Esophagus squamous epithelium (tissue), 4 donors: ENCODE results near the gene PHLDA1.

Experiments used
- CTCF ChIP-seq, 6 experiments: fragments of 450-650 bp in 4 of 6; fragments of 200-600 bp in 2 of 6; sonication (generic) in 2 of 6; IDR thresholded peaks; one replicate each; pipeline ENCODE4 v1.5.1; 2016 to 2019; ENCODE audit warnings: antibody characterized with exemption in 6 of 6, mild to moderate bottlenecking in 4 of 6, moderate library complexity in 4 of 6
- POLR2A ChIP-seq, 4 donors: fragments of 450-650 bp; IDR thresholded peaks; one replicate each; pipeline ENCODE4 v1.6.1; 2017; ENCODE audit warnings: antibody characterized with exemption in 4 of 4, mild to moderate bottlenecking in 4 of 4, moderate library complexity in 3 of 4

GRCh38 chr12:76072568-76072967, 41.0 kb upstream of the PHLDA1 start:
- no peak for TF ChIP-seq CTCF (IDR thresholded peaks at IDR 0.05)
- no peak for TF ChIP-seq POLR2A (IDR thresholded peaks at IDR 0.05)
